Measurements from ENCODE around the gene PLCH1. TPM values are rescaled to one million over a fixed set of nuclear protein-coding genes. Genes with fewer than 3 reads are reported as not detected.

Gene PLCH1
- total and polyA plus RNA-seq, 9 of the 15 experiments (the other 6 are each of a cell fraction or from before 2014, with no cell fraction given) = 0.17 to 0.62 (median 0.40) TPM

DNA sequence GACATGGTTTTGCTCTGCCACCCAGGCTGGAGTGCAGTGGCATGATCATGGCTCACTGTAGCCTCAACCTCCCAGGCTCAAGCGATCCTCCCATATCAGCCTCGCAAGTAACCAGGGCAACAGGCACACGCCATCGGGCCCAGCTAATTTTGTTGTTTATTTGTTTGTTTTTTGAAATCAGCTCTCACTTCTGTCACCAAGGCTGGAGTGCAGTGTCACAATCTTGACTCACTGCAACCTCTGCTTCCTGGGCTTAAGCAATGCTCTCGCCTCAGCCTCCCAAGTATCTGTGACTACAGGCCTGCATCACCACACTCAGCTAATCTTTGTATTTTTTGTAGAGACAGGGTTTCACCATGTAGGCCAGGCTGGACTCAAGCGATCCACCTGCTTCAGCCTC is 26.3 kb upstream of the PLCH1 start:
- Histone ChIP-seq H3K9me3 (replicated peaks; ENCODE audit: control insufficient read depth, insufficient read depth, low read depth, low read length) (no peaks in the 10 kb centered on the region), H3K27ac (ENCODE audit: extremely low read depth, low read depth, low read length) (no peak overlapping the region), H3K27me3 (ENCODE audit: control insufficient read depth in 2 of 2, insufficient read depth in 2 of 2, low read length in 2 of 2) (no peaks in the 10 kb centered on the region), H3K4me2 (ENCODE audit: insufficient read depth, low read length) (no peak overlapping the region), H3K9ac (ENCODE audit: insufficient read depth in 1 of 2, low read depth in 2 of 2, low read length in 2 of 2) (no peak overlapping the region), H4K20me1 (replicated peaks; ENCODE audit: control insufficient read depth, insufficient read depth, low read length) (no peaks in the 10 kb centered on the region), H3K4me1 (replicated peaks in 1 of 2; ENCODE audit: control insufficient read depth in 2 of 2, insufficient read depth in 2 of 2, low read length in 2 of 2) (no peaks in the 10 kb centered on the region), H3K4me3 (no peak overlapping the region), H2AFZ (ENCODE audit: low read depth, low read length) (no peak overlapping the region), H3K79me2 (ENCODE audit: control insufficient read depth, insufficient read depth, low read length) (no peaks in the 10 kb centered on the region), H3K36me3 (ENCODE audit: control insufficient read depth, insufficient read depth, low read length) (peaks cover 25% of the 10 kb centered on the region; the same call in 2 of the 3 replicates), H3K9me1 (ENCODE audit: control insufficient read depth, insufficient read depth, low read length) (no peaks in the 10 kb centered on the region)
- WGBS (ENCODE audit: insufficient coverage, low coverage, missing lambda C conversion rate) = 99% methylated on average over 6 of the region's 6 CpGs
- TF ChIP-seq ZNF174 (CRISPR knock-in tag; IDR thresholded peaks at IDR 0.05) = no peak
- no peak for TF ChIP-seq ZKSCAN8 (CRISPR knock-in tag; IDR thresholded peaks at IDR 0.05)
- no peak for TF ChIP-seq PPARD (CRISPR knock-in tag; IDR thresholded peaks at IDR 0.05)
- TF ChIP-seq ZNF134 (CRISPR knock-in tag; conservative IDR thresholded peaks at IDR 0.05) = no peak
- TF ChIP-seq ARID2 (IDR thresholded peaks at IDR 0.05) = no peak
- TF ChIP-seq ZNF274 (IDR thresholded peaks at IDR 0.05; ENCODE audit: borderline replicate concordance, low read depth, low read length) = no peak
- DNase-seq (ENCODE audit: extremely low read depth in 1 of 4, low spot score in 3 of 4) (no peak), FAIRE-seq (no peak), ATAC-seq (no peak)
- in situ Hi-C loops (cut with MboI) = no loop called here
- ChIA-PET CTCF (ENCODE audit: low intra/inter-chr PET ratio) (no interaction called here), POLR2A (interaction anchor here (1.0 kb wide), 1 partner anchor 80 kb away, joined by 3 read pairs; no protein-coding TSS in a partner anchor)
- BruUV-seq (replicated peaks) = no TSS peak
- intact Hi-C loops (cut with micrococcal nuclease) = no loop called here

DNA sequence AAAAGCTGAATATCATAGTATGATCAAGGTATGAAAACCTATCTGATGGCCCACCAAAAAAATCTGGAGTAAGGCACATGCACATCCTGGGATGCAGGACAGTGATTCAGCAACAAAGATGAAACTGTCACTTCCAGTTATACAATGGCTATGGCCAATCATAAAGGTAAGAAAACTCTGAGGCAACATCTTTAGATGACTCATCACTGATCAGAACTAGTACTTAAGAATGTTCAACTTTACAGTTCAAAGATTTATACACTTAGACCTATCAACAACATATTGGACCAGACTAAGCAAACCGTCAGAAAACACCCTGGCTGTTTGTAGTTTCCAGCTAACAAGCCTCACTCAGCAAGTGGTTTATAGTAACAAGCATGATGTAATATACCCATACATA is 21.3 kb upstream of the PLCH1 start:
- FAIRE-seq (no peak), DNase-seq (ENCODE audit: extremely low read depth in 1 of 4, low spot score in 3 of 4) (no peak), ATAC-seq (no peak)
- Histone ChIP-seq H3K27me3 (ENCODE audit: control insufficient read depth in 2 of 2, insufficient read depth in 2 of 2, low read length in 2 of 2) (no peaks in the 10 kb centered on the region), H3K36me3 (ENCODE audit: control insufficient read depth, insufficient read depth, low read length) (peaks cover 11% of the 10 kb centered on the region), H3K27ac (ENCODE audit: extremely low read depth, low read depth, low read length) (no peak overlapping the region), H3K79me2 (ENCODE audit: control insufficient read depth, insufficient read depth, low read length) (no peaks in the 10 kb centered on the region), H3K9me1 (ENCODE audit: control insufficient read depth, insufficient read depth, low read length) (no peaks in the 10 kb centered on the region), H4K20me1 (replicated peaks; ENCODE audit: control insufficient read depth, insufficient read depth, low read length) (no peaks in the 10 kb centered on the region), H3K4me3 (no peak overlapping the region), H3K9me3 (replicated peaks; ENCODE audit: control insufficient read depth, insufficient read depth, low read depth, low read length) (no peaks in the 10 kb centered on the region), H3K9ac (ENCODE audit: insufficient read depth in 1 of 2, low read depth in 2 of 2, low read length in 2 of 2) (no peak overlapping the region), H2AFZ (ENCODE audit: low read depth, low read length) (no peak overlapping the region), H3K4me2 (ENCODE audit: insufficient read depth, low read length) (no peak overlapping the region), H3K4me1 (replicated peaks in 1 of 2; ENCODE audit: control insufficient read depth in 2 of 2, insufficient read depth in 2 of 2, low read length in 2 of 2) (no peaks in the 10 kb centered on the region)
- 85% methylated on average over 1 of the region's 1 CpG for WGBS (ENCODE audit: insufficient coverage, low coverage, missing lambda C conversion rate)
- POLR2A ChIA-PET = interaction anchor here (0.6 kb wide), 1 partner anchor 105 kb away, joined by 4 read pairs; no protein-coding TSS in a partner anchor
- CTCF ChIA-PET (ENCODE audit: low intra/inter-chr PET ratio) = no interaction called here
- in situ Hi-C loops (cut with MboI) (no loop called here), intact Hi-C loops (cut with micrococcal nuclease) (no loop called here)
- BruUV-seq (replicated peaks) = no TSS peak
- TF ChIP-seq, protein P1, sequence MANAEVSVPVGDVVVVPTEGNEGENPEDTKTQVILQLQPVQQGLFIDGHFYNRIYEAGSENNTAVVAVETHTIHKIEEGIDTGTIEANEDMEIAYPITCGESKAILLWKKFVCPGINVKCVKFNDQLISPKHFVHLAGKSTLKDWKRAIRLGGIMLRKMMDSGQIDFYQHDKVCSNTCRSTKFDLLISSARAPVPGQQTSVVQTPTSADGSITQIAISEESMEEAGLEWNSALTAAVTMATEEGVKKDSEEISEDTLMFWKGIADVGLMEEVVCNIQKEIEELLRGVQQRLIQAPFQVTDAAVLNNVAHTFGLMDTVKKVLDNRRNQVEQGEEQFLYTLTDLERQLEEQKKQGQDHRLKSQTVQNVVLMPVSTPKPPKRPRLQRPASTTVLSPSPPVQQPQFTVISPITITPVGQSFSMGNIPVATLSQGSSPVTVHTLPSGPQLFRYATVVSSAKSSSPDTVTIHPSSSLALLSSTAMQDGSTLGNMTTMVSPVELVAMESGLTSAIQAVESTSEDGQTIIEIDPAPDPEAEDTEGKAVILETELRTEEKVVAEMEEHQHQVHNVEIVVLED (CRISPR knock-in tag; IDR thresholded peaks at IDR 0.05) = no peak
- TF ChIP-seq SP2 (IDR thresholded peaks at IDR 0.05; ENCODE audit: extremely low read depth, low read depth, low read length, poor library complexity, severe bottlenecking) (no peak), ZNF184 (CRISPR knock-in tag; IDR thresholded peaks at IDR 0.05) (no peak), ZNF436 (CRISPR knock-in tag; IDR thresholded peaks at IDR 0.05) (no peak), SMARCA5 (IDR thresholded peaks at IDR 0.05) (no peak), BRF1 (IDR thresholded peaks at IDR 0.05; ENCODE audit: borderline replicate concordance, extremely low read depth, insufficient read length) (no peak), ZZZ3 (IDR thresholded peaks at IDR 0.05) (no peak)
- TF ChIP-seq, protein P2, sequence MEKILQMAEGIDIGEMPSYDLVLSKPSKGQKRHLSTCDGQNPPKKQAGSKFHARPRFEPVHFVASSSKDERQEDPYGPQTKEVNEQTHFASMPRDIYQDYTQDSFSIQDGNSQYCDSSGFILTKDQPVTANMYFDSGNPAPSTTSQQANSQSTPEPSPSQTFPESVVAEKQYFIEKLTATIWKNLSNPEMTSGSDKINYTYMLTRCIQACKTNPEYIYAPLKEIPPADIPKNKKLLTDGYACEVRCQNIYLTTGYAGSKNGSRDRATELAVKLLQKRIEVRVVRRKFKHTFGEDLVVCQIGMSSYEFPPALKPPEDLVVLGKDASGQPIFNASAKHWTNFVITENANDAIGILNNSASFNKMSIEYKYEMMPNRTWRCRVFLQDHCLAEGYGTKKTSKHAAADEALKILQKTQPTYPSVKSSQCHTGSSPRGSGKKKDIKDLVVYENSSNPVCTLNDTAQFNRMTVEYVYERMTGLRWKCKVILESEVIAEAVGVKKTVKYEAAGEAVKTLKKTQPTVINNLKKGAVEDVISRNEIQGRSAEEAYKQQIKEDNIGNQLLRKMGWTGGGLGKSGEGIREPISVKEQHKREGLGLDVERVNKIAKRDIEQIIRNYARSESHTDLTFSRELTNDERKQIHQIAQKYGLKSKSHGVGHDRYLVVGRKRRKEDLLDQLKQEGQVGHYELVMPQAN (IDR thresholded peaks at IDR 0.05; ENCODE audit: borderline replicate concordance) = no peak

Data from K562 (cell line).